CD4-positive, alpha-beta T cell (primary cell): ENCODE data around the gene COG5. TPM values are rescaled to one million over a fixed set of nuclear protein-coding genes. Genes with fewer than 3 reads are reported as not detected.

Source experiments
- ATAC-seq: fragments of 200-7000 bp; cut with Tn5 transposase; one replicate; pipeline ENCODE4 v1.10.0; 2022; ENCODE audit warnings: mild to moderate bottlenecking; ENCODE audit not compliant: poor library complexity
- CTCF ChIA-PET: fragments of 350-600 bp; sonication (Branson Sonifier 250); formaldehyde crosslinking; loops from one replicate; lab custom pipeline; 2021; ENCODE audit warnings: antibody characterized with exemption, inconsistent platforms; lab: Charles Lee
- POLR2A ChIA-PET: fragments of 350-600 bp; sonication (Branson Sonifier 250); formaldehyde crosslinking; loops from one replicate; lab custom pipeline; 2021; ENCODE audit warnings: antibody characterized with exemption, inconsistent platforms; lab: Charles Lee
- DNase-seq, 14 experiments: peaks; one replicate each; pipeline ENCODE4 v3.0.0-alpha.2; 2013 to 2020; ENCODE audit warnings: mixed read lengths in 2 of 14
- H3K27ac ChIP-seq, 2 donors: one replicate each; pipeline versions ENCODE4 v1.5.1 to v1.7.0; 2013; ENCODE audit warnings: low read length in 2 of 2, low read depth in 1 of 2, mild to moderate bottlenecking in 1 of 2
- H3K27me3 ChIP-seq, 2 experiments: 1 replicate in 1 of 2; 2 replicates in 1 of 2; pipeline versions ENCODE4 v1.6.1 to v1.7.0; 2013; ENCODE audit warnings: low read length in 2 of 2, control low read depth in 1 of 2, mild to moderate bottlenecking in 1 of 2, moderate library complexity in 1 of 2; ENCODE audit not compliant: insufficient read depth in 2 of 2, control insufficient read depth in 1 of 2
- H3K36me3 ChIP-seq: one replicate; pipeline ENCODE4 v1.6.1; 2013; ENCODE audit warnings: low read length, control low read depth; ENCODE audit not compliant: insufficient read depth
- H3K4me1 ChIP-seq: one replicate; pipeline ENCODE4 v1.6.1; 2013; ENCODE audit warnings: low read length, control low read depth; ENCODE audit not compliant: insufficient read depth
- H3K4me3 ChIP-seq: one replicate; pipeline ENCODE4 v1.5.1; 2013; ENCODE audit warnings: mild to moderate bottlenecking, low read length, moderate library complexity
- H3K9me3 ChIP-seq, 2 experiments: 1 replicate in 1 of 2; 2 replicates in 1 of 2; pipeline versions ENCODE4 v1.6.1 to v1.7.0; 2013; ENCODE audit warnings: low read length in 2 of 2, mild to moderate bottlenecking in 2 of 2, control low read depth in 1 of 2, moderate library complexity in 1 of 2; ENCODE audit not compliant: control insufficient read depth in 1 of 2, insufficient read depth in 1 of 2
- H3K27ac Mint-ChIP-seq: one replicate; pipeline ENCODE4 v1.8.0; 2020; ENCODE audit warnings: mixed read lengths
- H3K27me3 Mint-ChIP-seq: one replicate; pipeline ENCODE4 v1.8.0; 2021; ENCODE audit warnings: mixed read lengths
- H3K36me3 Mint-ChIP-seq: one replicate; pipeline ENCODE4 v1.8.0; 2021; ENCODE audit warnings: low read depth, mixed read lengths
- H3K4me1 Mint-ChIP-seq: one replicate; pipeline ENCODE4 v1.8.0; 2021; ENCODE audit warnings: low read depth, mixed read lengths
- H3K4me3 Mint-ChIP-seq: one replicate; pipeline ENCODE4 v1.8.0; 2020; ENCODE audit warnings: mild to moderate bottlenecking, mixed read lengths
- H3K9me3 Mint-ChIP-seq: one replicate; pipeline ENCODE4 v1.8.0; 2020; ENCODE audit warnings: mixed read lengths
- CTCF ChIP-seq: fragments of 200-600 bp; IDR thresholded peaks from one replicate; pipeline ENCODE4 v1.8.0; 2022; ENCODE audit warnings: antibody characterized with exemption, mild to moderate bottlenecking
- intact Hi-C, 2 experiments: fragments of 100-400 bp; cut with DNase I in 1 of 2; cut with micrococcal nuclease in 1 of 2; formaldehyde crosslinking; loops; one replicate each; pipeline versions ENCODE4 v1.15.1 to v1.9.0; 2023 to 2025; cut with DNase I, micrococcal nuclease
- total RNA-seq, 174 experiments: library from RNA in 2 of 174; stranded (reverse) in 2 of 174; gene quantifications; one replicate each; pipeline ENCODE4 v1.2.3 and lab custom pipeline; 2021 to 2026

COG5 gene
- total RNA-seq, 2 experiments from 2014 or later, result 43.4 to 44.5 TPM

DNA sequence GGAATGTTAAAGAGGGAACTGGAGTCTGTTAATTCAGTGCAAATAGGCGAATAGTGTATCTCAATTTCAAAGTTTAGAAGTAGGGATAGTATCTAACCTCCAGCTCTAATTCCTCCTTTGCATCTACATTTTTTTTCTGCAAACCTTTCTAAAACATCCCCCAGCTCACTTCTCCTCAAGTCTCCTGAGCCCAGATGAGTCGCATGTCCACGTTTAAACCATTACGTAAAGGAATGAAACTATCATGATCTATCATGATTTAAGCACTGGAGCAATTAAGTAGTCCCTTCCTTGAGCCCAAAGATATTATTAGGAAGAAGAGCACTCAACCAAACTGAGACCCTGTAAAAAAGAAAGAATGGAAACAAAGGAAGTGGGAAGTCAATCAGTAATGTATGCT lies 64.0 kb downstream of the COG5 start:
- H3K27ac Mint-ChIP-seq, result no peak overlapping the region
- no peaks in the 10 kb centered on the region for H3K27me3 ChIP-seq
- no peaks in the 10 kb centered on the region for H3K27me3 Mint-ChIP-seq
- H3K4me3 ChIP-seq, result no peak overlapping the region
- POLR2A ChIA-PET, result no interaction called here
- H3K4me1 ChIP-seq, result peaks cover 4% of the 10 kb centered on the region
- CTCF ChIA-PET, result no interaction called here
- intact Hi-C loops, result no loop called here
- H3K36me3 ChIP-seq, result no peaks in the 10 kb centered on the region
- H3K27ac ChIP-seq, result no peak overlapping the region
- DNase-seq (no peak), ATAC-seq (no peak)
- peaks cover 38% of the 10 kb centered on the region for H3K4me1 Mint-ChIP-seq
- no peaks in the 10 kb centered on the region for H3K9me3 Mint-ChIP-seq
- H3K36me3 Mint-ChIP-seq, result peaks cover 28% of the 10 kb centered on the region
- no peaks in the 10 kb centered on the region for H3K9me3 ChIP-seq
- no peak overlapping the region for H3K4me3 Mint-ChIP-seq
- no peak for TF ChIP-seq CTCF

DNA sequence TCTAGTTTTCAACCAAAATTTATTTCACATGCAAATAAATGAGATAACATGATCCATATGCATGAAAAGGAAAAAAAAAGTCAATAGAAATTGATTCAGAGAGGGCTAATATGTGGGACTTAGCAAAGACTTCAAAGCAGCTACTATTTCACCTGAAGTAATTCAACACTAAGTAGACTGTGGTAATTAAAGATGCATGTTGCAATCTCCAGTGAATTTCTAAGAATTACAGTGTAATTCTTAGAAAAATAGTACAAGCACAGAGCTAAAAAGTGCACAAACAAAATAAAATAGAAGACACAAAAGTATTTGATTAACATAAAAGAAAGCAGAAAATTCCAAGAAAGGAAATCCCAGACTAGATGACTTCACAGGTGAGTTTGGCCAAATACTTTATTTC lies 68.2 kb downstream of the COG5 start:
- H3K27ac ChIP-seq, result no peak overlapping the region
- Mint-ChIP-seq H3K36me3 (peaks cover 25% of the 10 kb centered on the region), H3K27ac (no peak overlapping the region), H3K27me3 (no peaks in the 10 kb centered on the region), H3K4me3 (no peak overlapping the region), H3K4me1 (peaks cover 49% of the 10 kb centered on the region), H3K9me3 (no peaks in the 10 kb centered on the region)
- no peak overlapping the region for H3K4me3 ChIP-seq
- intact Hi-C loops, result no loop called here
- CTCF ChIA-PET, result no interaction called here
- TF ChIP-seq CTCF, result no peak
- DNase-seq, result no peak
- H3K27me3 ChIP-seq, result no peaks in the 10 kb centered on the region
- H3K36me3 ChIP-seq, result peaks cover 5% of the 10 kb centered on the region
- H3K4me1 ChIP-seq, result peaks cover 4% of the 10 kb centered on the region
- H3K9me3 ChIP-seq, result no peaks in the 10 kb centered on the region
- no peak for ATAC-seq
- POLR2A ChIA-PET, result no interaction called here

DNA sequence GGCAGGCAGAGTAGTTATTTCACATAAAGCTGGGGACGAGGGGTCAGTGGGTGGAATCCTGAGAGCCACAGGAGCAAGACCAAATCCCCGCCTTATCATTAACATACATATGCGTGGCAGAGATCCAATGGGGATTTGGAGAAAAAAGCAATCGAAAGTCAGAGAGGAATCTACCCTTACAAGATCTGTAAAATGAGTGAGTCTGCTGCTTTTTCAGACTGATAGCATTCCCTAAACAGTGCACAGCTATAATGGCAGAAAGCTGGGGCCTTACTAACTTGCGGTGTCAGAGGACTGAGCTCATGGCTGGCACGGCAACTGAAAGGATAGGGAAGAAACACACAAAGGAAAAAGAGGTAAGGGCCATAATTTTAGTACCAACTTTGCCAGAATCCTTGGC lies 68.8 kb downstream of the COG5 start:
- H3K36me3 Mint-ChIP-seq, result peaks cover 24% of the 10 kb centered on the region

More for the DNA sequence above, 68.8 kb downstream of the COG5 start:
- Mint-ChIP-seq H3K27me3 (no peaks in the 10 kb centered on the region), H3K4me3 (no peak overlapping the region), H3K4me1 (peaks cover 49% of the 10 kb centered on the region), H3K27ac (no peak overlapping the region), H3K9me3 (no peaks in the 10 kb centered on the region)
- intact Hi-C loops, result no loop called here
- no peaks in the 10 kb centered on the region for H3K9me3 ChIP-seq
- H3K36me3 ChIP-seq, result peaks cover 5% of the 10 kb centered on the region
- ATAC-seq (no peak), DNase-seq (no peak)
- H3K4me1 ChIP-seq, result peaks cover 4% of the 10 kb centered on the region
- POLR2A ChIA-PET, result no interaction called here
- CTCF ChIA-PET, result no interaction called here
- H3K27me3 ChIP-seq, result no peaks in the 10 kb centered on the region
- H3K4me3 ChIP-seq, result no peak overlapping the region
- TF ChIP-seq CTCF, result no peak
- H3K27ac ChIP-seq, result no peak overlapping the region
